Femur (tissue), 1 donor: ENCODE data around the gene TYK2.

Source experiments
- DNase-seq: peaks from one replicate; pipeline ENCODE4 v3.0.0-alpha.2; 2017

The TYK2 gene

DNA sequence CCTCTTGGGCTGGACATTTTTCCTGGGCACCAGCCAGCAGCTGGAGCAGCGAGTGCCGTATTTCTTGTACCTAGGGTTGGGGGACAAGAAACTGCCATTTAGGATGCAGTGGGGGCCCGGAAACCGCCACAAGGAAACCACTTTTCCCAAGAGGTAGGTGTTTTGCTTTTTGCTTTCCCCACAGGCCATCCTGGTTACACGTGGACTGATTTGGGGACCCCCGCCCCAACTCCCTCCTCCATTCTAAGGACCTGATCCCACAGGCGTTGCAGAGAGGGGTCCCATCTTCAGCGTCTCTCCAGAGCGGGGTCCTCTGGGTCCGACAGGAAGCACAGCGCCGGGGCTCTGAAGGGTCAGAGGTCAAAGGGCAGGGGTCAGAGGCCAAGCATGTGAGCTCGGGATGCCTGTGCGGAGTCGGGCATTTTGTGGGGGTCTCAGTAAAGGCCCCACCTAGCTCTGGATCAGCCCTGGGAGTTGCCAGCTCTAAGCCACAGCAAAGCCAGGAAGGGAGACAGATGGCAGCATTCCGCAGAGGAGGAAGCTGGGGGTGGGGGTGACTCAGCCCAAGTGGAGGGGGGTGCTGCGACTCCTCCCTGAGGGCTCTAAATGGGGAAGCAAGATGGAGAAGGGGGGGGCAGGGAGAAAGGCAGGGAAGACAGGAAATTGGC, 75.1 kb downstream of the TYK2 start:
- DNase-seq: no peak
